SK-N-SH treated with all-trans-retinoic acid at 6 μM for 48 hours (cell line): ENCODE measurements around the gene IQCH.

Experiments used
- ARNTL ChIP-seq: fragments of 450-650 bp; formaldehyde crosslinking; IDR thresholded peaks from 2 replicates; pipeline ENCODE4 v1.5.0; 2020; ENCODE audit warnings: low read depth, mild to moderate bottlenecking, moderate library complexity, borderline replicate concordance
- ESRRG ChIP-seq: fragments of 250-450 bp; sonication (Bioruptor Pico); IDR thresholded peaks from 2 replicates; pipeline ENCODE4 v1.6.1; 2021; ENCODE audit warnings: mild to moderate bottlenecking
- GLIS3 ChIP-seq: fragments of 250-450 bp; sonication (Bioruptor Pico); IDR thresholded peaks from 2 replicates; pipeline ENCODE4 v1.5.0; 2020; ENCODE audit warnings: mild to moderate bottlenecking, moderate library complexity
- OSR1 ChIP-seq: fragments of 250-450 bp; sonication (Bioruptor Pico); IDR thresholded peaks from 2 replicates; pipeline ENCODE4 v1.8.0; 2022; ENCODE audit warnings: moderate library complexity, mild to moderate bottlenecking, inconsistent platforms
- RARB ChIP-seq: fragments of 250-450 bp; sonication (Bioruptor Pico); IDR thresholded peaks from 2 replicates; pipeline ENCODE4 v1.8.0; 2021; ENCODE audit warnings: mild to moderate bottlenecking, moderate library complexity
- SNAI2 ChIP-seq: fragments of 250-450 bp; sonication (Bioruptor Pico); IDR thresholded peaks from 2 replicates; pipeline ENCODE4 v1.5.0; 2020; ENCODE audit warnings: mild to moderate bottlenecking, moderate library complexity
- ZFP3 ChIP-seq: fragments of 250-450 bp; sonication (Bioruptor Pico); IDR thresholded peaks from 2 replicates; pipeline ENCODE4 v1.5.0; 2020; ENCODE audit warnings: mild to moderate bottlenecking, moderate library complexity
- ZNF565 ChIP-seq: fragments of 450-650 bp; formaldehyde crosslinking; conservative IDR thresholded peaks from 2 replicates; pipeline ENCODE4 v1.5.0; 2020; ENCODE audit warnings: low read depth, mild to moderate bottlenecking, moderate library complexity
- ZNF70 ChIP-seq: fragments of 450-650 bp; formaldehyde crosslinking; IDR thresholded peaks from 2 replicates; pipeline ENCODE4 v1.5.0; 2020; ENCODE audit warnings: mild to moderate bottlenecking, moderate library complexity
- TF ChIP-seq, protein P1 (sequence below): fragments of 250-450 bp; sonication (Bioruptor Pico); IDR thresholded peaks from 2 replicates; pipeline ENCODE4 v1.5.1; 2020; ENCODE audit warnings: low read depth, mild to moderate bottlenecking, moderate library complexity
- TF ChIP-seq, protein P2 (sequence below): fragments of 250-450 bp; sonication (Bioruptor Pico); IDR thresholded peaks from 2 replicates; pipeline ENCODE4 v1.8.0; 2020; ENCODE audit warnings: mild to moderate bottlenecking, moderate library complexity, borderline replicate concordance

DNA sequence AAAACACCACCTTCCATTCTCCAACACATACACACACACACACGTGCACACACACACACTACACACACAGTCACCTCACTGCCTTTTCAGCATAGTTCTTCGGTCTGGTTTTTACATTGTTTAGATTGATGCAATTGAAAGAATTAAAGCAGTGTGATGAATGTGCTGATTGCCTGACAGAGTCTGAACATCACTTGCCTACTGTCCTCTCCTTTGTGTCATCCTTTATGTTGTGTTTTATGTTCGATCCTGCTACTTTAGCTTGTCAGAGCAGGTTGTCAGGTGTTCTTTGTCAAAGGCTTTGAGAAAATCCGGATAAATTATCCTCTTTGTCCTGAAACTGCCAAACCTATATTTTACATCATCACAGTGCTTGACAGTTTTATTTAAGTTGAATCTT is 80.4 kb downstream of the IQCH start:
- TF ChIP-seq, protein P1, sequence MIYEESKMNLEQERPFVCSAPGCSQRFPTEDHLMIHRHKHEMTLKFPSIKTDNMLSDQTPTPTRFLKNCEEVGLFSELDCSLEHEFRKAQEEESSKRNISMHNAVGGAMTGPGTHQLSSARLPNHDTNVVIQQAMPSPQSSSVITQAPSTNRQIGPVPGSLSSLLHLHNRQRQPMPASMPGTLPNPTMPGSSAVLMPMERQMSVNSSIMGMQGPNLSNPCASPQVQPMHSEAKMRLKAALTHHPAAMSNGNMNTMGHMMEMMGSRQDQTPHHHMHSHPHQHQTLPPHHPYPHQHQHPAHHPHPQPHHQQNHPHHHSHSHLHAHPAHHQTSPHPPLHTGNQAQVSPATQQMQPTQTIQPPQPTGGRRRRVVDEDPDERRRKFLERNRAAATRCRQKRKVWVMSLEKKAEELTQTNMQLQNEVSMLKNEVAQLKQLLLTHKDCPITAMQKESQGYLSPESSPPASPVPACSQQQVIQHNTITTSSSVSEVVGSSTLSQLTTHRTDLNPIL = no peak
- TF ChIP-seq ZNF70 (no peak), ZFP3 (CRISPR knock-in tag) (no peak), SNAI2 (CRISPR knock-in tag) (no peak), ARNTL (CRISPR knock-in tag) (no peak), RARB (CRISPR knock-in tag) (no peak), GLIS3 (CRISPR knock-in tag) (no peak), ESRRG (CRISPR knock-in tag) (no peak), OSR1 (CRISPR knock-in tag) (no peak), ZNF565 (no peak)
- TF ChIP-seq, protein P2, sequence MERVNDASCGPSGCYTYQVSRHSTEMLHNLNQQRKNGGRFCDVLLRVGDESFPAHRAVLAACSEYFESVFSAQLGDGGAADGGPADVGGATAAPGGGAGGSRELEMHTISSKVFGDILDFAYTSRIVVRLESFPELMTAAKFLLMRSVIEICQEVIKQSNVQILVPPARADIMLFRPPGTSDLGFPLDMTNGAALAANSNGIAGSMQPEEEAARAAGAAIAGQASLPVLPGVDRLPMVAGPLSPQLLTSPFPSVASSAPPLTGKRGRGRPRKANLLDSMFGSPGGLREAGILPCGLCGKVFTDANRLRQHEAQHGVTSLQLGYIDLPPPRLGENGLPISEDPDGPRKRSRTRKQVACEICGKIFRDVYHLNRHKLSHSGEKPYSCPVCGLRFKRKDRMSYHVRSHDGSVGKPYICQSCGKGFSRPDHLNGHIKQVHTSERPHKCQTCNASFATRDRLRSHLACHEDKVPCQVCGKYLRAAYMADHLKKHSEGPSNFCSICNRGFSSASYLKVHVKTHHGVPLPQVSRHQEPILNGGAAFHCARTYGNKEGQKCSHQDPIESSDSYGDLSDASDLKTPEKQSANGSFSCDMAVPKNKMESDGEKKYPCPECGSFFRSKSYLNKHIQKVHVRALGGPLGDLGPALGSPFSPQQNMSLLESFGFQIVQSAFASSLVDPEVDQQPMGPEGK (CRISPR knock-in tag) = no peak
